TTC549 (cell line): ENCODE data around the gene HPSE2.

Source experiments
- FAIRE-seq: peaks from 2 replicates; lab custom pipeline; 2012; peaks lifted over from hg19 to GRCh38; lab: Jason Lieb, UNC

The HPSE2 gene

DNA sequence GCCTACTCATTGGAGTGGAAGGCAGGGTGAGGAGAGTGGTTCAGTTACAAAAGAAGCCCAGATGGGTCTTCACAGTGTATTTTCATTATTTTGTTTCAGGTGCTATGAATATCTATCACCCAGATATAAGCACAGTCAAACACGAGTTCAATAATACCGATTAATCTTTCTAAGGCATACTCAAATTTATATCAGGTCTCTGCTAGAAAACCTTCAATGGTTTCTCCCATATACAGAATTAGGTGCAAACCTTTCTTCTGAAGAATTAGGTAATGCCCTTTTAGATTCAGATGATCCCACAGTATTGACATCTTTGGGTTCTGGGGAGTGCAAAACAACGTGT is 774.2 kb downstream of the HPSE2 start:
- FAIRE-seq, result no peak

DNA sequence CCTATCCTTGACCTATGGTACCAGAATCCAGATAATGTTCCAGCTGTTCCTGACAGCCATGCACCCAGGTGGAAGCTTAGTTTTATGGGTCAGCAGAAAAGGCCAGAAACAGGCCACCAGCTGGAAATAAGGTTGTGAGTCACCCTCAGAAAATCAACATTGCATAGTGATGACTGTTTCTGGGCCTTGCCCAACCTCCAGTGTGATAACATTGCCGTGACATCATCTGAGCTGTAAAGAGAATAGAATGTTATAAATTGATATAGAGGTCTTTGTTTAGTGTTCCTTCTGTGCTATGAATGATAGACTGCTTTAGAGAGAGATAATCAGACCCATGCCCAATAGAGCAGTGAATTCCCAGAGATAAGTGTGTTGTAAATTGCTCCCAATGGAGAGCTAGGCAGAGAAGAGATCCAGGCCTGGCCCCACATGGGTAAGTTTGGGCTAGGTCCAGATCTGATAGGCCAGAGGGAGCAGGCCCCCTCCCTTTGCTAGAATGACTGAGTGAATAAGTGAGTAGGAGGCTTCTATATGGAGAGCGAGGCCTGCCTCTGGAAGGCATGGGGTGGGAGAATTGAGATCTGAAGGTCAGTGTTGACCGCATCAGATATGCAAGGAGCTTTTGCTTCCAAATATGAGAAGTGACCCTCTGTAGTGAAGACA is 774.7 kb downstream of the HPSE2 start:
- no peak for FAIRE-seq

DNA sequence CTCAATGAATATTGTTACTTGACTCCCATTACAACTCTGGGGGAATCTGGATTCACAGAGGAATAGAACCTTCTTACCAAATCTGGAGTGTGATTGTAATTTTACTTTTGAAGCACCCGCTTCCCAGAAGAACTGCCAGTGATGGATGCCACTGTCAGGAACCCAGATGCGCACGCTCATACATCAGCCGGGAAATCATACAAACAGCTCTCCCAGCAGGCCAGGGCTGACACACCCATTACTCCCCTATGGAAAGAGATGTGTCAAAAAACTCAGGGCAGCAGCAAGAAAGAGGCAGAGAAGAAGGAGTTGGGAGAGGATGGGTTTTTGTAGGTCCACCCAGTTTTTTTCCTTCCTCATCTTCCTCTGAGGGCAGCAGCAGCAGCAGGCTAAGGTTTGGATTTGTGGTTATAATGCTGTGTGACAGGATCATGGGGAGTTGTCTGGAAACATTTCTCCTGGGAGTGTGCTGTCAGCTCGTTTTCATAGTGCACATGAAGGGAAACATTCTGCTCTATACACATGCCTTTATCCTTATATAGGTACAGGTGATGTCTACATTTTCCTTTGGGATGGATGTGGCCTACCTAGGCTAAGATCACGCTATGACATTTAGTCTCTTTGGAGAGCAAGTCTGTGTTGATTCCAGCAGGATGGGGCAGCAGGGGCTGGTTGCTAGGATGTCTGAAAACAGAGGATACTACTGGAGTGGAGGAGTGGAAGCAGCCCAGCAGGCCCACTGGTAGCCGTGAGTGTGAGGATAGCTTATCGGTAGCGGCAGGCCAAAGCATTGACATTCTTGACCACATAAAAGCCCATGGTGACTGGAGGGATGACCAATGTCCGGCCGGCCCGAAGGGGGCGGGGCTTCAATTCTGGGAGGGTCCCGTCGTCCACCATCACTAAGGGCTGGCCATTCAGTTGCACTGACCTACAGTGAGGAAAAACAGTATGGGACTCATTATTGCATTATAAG is 776.6 kb downstream of the HPSE2 start:
- FAIRE-seq, result no peak

DNA sequence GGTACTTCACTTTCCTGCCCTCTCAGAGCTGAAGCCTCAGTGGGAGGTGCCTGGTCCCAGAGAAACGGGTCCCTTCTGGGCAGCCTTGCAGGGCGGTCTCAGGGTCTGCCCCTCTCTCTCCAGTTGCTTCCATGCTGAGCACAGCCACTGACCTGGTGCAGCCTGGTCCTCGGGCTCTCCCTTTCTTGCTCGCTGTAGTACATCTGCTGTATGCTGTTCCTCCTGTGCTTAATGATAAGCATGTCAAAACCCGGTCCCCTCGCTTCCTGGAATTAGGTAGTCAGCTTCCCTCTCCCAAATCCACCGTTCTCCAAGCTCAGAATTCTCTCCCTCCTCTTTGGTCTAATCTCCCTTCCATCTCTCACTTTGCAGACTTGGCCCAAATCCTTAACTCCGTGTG is 777.9 kb downstream of the HPSE2 start:
- no peak for FAIRE-seq

DNA sequence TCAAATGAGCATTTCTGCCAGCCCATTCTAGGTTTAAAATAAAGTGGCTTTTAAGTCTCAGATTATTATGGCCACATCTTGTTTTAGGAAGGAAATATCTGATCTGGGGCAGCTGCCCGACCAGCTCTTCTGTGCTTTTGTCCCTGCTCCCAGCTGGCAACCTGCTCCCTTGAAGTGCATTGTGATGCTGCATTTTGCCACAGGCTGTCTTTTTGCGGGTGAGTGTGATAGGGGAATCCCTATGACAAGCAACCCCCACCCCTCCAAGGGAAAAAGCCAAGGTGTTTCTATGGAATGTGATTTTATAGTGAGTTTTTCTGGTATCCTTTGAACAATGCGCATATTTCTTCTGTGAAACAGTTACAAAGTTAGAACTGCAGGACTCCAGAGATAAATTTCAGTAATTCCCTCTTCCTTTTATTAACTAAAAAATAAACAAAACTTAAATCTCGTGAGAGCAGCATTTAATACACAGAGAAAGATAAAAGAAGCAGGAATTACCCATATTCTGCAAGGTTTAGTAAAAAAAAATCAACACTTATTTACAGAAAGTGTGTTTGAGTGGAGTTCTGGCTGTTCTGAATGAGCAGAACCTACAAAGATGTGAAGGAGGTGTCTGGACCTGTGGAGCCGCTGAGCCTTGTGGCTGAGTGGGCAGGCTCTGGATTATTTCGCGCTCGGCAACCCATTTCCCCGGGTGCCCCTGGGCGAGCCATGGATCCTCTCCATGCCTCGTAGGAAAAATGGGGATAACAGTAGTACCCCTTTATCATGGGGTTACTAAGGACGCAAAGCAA is 778.8 kb downstream of the HPSE2 start:
- FAIRE-seq, result no peak

DNA sequence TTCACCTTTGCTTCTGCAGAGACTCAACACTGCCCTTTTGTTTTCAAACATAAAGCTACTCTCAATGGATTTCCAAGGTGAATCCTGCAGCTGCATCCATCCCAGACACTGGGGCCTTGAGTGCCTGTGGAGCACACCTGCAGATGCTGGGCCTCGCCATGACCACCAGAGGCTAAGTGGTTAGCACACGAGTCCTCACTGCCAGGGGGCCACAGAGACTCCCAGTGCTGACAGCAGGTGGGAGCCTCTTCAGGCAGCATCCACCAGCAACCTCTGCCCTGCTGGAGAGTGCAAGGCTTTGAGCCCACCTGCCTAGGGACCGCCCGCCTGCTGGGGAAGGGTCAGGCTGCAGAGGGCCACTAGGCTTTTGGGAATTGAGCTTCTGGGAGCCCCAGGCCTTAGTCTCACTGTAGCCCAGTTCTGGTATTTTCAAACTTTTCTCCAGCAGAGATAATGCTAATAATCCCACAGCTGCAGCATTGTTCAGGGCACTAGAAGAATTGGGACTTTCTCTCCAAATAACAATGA is 779.5 kb downstream of the HPSE2 start:
- no peak for FAIRE-seq

DNA sequence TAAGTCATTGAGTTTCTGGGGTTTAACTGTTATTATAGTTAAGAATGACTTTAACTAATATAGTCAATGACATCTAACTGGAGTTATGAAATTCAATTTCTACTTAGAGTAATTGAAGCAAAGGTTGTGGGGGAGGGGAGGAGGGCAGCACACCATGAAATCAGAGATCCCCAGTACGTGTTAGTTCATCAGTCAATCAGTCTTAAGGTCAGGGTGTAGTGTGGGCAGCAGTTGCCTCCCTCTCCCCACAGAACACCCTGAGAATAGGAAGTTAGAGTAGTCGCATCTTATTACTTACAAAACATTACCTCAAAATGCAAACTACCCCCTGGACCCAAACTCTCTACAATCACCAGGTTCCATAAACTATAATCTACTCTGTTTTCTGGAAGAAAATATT is 781.9 kb downstream of the HPSE2 start:
- FAIRE-seq, result no peak

DNA sequence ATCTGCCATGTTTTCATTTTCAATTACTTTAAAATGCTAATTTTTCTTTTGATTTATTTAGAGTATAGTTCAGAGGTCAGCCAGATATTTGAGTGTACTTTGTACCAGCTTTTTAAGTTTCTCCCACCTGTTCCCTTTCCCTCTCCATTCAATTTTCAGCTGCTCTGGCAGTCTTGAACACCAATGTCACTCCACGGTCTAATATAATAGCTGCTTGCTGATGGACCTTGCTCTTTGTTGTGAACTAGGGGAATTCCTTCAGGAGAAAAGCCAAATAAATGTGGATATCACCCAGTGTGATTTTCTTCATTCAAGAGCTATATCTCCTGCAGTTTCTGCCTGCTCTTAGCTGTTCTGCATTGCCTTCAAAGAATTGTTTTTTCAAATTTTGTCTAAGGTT is 785.0 kb downstream of the HPSE2 start:
- FAIRE-seq, result no peak

DNA sequence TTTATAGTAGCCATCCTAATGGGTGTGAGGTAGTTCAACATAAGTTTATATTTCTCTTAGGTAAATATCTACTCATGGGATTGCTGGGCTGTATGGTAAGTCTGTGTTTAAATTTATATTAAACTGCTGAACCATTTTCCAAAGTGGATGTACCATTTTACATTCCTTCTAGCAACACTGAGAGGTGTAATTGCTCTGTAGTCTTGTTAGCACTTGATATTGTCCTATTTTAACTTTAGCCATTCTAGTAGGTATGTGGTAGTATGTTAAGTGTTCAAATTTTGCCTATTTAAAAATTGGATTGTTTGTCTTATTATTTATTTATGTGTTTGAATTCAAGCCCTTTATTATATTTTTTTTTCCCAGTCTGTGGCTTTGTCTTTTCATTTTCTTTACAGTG is 786.4 kb downstream of the HPSE2 start:
- FAIRE-seq, result no peak

DNA sequence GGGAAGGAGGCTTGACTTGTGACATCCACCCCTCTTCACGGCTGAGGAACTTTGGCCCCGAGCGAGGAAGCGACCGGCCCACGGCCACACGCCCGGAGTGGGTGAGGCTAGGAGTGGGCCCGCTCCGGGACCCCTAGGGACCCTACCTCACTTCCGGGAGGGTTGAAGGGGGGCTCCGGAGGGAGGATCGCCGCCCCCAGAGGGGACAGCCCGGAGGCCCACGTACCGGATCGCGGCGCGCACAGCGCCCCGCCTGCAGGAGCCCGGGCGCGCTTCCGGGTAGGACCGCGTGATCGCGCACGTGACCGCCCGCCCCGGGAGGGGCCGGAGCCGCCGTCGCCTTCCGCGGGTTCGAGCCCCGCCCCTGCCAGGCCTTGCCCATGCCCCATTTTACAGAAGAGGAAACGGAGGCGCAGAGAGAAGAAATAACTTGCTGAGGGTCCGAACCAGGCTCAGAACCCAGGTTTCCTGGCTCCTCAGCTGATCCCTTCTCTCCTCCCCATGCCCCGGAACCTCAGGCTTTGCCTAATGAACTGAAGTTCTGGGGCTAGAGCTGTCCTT is 788.9 kb downstream of the HPSE2 start, which contains the start of gene HPS1:
TSS of gene HPS1 (minus strand) at position 275 of the 561 bp plus-strand sequence. CDS start 3,695 bp downstream, outside the sequence.
- FAIRE-seq, result no peak

DNA sequence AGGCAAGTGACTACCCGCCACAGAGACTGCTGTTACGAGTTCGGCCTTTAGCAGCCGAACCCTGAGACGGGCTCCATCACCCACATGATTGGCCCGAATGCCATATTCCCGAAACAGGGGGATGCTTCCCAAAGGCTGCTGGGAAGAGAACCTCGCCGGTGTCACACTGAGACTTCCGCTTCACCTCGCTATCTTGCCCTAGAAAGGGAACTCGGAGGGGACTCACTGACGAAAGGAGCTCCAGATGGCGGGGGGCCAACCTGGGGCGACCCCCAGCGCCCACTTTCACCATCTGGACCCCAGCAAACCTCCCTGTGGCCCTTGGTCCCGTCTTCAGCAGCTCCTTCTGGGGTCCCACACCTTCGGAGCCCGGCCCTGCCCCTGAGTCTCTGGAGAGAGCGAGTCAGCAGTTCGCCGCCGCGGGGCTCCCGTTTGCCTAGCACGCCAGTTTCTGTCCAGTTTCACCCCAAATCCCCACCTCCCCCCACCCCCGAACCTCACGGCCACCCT is 789.4 kb downstream of the HPSE2 start:
- FAIRE-seq, result no peak

DNA sequence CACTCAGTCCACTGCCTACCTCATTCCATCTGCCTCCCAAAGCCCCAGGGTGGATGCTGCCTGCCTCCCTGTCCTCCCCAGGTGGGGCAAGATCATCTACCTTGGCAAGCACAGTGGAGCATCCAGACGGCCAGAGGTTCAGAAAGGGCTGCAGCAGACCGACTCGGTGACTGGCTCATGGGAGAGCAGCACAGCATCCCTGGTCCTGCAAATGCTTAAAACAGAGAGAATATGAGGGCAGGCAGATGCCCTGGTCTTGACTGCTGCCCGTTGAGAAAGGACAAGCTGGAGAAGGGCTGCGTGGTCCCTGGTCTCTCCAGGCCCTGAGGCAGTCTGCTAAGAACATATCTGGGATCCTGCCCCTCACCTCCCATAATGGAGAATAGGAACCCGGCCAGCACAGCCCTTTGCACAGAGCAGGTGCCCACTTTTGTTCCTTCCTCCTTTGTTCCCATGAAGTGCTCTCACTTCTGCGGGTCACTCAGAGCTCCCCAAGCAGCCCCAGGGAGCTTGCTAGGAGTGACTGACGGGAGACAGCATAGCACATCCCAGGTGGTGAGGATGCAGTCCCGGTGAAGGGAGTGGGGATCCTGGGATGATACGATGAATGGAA is 790.3 kb downstream of the HPSE2 start:
- FAIRE-seq, result no peak

DNA sequence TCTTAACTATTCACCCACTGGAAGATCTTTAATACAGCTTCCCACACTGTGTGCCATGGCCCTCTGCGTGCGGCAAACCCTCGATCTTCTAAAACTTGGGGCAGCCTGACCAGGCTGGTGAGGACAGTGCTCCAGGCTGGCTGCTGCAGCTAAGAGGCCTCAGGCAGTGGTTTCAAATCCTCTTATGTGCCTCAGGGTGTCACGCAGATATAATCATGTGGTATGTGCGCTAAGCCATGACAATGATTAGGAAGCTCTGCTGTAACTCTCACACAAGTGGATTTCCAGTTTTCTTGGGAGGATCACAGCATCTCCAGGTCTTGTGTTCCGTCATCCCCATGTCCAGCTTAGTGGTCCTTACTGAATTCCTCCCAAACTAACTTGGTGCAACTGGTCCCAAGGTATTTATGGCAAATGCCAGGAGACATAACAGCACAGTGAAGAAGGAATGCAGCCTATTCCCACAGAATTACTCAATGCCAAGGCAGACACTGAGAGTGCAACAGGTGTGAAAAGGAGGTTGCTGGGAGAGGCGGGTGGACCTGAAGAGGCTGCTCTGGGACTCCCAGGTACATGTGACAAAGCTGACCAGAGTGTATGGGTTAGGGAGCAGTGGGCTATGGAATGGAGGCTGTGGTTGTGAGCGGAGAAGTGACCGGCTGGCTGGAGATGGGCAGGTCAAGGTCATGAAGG is 791.2 kb downstream of the HPSE2 start:
- no peak for FAIRE-seq

DNA sequence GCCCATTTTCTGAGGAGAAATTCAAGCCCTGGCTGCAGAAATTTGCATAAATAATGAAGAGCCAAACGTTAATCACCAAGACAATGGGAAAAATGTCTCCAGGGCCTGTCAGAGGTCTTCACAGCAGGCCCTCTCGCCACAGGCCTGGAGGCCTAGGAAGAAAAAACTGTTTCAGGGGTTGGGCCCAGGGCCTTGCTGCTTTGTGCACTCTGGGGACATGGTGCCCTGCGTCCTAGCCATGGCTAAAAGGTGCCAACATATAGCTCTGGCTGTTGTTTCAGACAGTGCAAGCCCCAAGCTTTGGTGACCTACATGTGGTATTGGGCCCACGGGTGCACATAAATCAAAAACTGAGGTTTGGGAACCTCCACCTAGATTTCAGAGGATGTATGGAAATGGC is 796.9 kb downstream of the HPSE2 start:
- no peak for FAIRE-seq

DNA sequence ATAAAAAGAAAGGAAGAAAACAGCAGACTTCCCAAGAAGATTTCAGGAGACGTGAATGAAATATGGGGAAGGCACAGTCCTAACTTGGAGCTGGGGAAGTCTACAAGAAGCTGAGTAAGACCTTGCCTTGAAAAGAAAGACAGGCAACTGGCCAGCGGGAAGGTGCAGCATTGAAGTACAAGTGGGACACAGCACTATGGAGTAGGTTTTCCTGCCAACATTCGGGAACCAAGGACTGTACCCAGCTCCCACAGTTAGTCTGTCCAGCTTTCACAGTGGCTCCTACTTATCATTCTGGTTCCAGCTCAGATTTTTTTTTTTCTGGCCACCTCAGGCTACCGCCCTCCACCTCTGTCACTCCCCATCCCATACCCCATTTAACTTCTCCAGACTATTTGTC is 798.9 kb downstream of the HPSE2 start:
- no peak for FAIRE-seq

DNA sequence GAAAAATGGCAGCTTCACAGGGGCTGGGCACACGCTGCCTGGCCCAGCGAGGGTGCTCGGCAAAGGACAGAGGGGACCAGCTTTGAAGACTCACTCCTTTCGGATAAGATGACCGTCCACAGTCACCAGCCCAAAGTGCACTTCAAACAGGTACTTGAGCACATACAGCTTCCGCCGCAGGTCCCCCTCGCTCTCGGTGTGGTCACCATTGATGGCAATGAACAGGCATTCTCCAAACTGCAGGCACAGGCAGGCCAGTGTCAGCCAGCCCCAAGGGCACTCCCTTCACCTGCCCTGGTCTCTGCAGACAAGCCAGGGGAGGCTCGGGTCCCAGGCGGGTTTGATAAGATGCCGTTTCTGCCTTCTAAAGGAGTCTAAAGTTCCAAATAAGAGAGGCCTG is 800.5 kb downstream of the HPSE2 start:
- FAIRE-seq, result no peak

DNA sequence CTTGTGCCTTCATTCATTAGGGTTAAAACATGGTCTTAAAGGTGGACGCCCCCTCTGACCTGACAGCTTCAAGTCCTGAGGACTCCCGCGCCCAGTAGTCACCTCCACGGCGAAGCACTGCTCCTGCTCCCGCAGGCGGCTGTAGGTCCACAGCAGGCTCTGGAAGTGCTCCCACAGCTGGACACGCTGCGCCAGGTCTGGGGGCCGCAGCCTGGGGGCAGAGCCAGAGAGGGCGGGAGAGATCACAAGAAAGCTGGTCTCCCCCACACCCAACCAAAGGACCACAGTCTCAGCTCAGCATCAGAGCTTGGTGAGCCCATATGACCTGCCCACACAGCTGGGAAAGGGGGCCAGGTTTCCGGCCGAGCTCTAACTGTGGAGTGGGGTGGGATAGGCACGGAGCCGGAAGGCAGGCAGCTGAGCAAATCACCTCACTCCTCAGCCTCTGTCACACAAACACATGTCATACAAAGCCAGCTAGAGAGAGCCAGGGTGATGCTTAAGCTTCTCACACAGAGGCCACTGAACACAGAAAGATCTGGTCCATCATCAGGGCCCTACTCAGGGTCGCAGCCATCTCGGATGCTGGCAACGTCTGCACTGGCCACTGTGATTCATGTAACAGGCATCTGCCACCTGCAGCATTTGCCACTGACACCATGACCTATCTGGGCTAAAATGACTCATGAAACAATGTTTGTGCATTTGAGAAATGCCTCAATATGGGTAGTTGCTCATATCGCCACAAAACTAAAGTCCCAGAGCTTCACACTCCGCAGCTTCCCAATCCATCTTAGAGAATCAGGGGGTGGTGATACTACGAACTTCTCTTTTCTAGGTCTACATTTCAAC is 801.5 kb downstream of the HPSE2 start:
- no peak for FAIRE-seq

DNA sequence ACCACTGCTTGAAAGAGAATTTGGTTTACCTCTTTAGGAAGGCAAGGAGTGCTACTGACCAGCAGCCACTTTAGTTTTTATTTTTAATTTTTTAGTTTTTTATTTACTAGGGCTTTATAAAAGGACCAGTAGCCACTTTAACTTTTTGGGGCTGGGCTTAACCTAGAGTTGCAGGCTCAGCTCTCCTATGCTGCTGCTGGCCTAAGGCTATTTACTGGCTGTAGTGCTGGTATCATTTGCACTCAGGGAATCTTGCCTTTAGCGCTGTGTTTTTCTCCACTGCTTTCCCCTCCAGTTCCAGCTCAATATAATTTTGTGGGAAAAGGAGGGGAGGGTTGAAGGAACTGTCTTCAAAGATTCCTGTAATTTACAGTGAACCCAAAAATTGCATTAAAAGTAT is 802.3 kb downstream of the HPSE2 start:
- no peak for FAIRE-seq

DNA sequence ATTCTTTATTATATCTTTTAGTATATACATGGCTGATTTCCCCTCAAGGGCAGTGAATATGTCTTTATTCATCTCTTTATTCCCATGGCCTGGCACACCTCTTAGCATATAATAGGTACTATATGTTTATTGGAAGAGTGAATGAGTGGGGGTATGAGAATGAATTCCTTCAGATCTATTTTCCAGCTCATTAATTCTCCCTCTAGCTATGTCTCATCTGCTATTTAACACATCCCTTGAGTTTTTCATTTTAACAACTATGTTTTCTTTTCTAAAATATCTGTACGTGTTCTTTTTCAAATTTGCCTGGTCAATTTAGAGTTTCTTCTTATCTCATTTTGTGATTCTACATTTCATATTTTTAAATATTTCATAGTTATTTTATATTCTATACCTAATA is 803.3 kb downstream of the HPSE2 start:
- FAIRE-seq, result no peak

DNA sequence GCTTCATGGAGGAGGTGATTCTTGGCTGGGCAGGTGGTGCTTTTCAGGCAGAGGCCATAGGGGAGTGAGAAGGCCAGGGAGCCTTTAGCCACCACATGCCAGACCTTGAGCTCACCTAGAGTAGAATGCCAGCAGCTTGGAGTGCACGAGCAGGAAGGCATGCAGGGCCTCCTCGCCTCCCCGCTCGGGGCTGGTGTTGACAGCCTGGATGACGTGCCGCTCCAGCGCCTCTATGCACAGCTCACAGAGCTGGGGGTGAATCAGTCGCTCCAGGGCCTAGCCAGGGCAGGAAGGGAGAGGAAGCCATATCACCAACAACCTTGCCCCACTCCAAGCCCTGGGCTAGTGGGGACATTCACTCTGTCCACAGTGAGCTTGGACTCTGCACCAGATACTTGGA is 804.6 kb downstream of the HPSE2 start:
- FAIRE-seq, result no peak
